HCT116 (cell line): ENCODE data around the gene RNF212. TPM values are rescaled to one million over a fixed set of nuclear protein-coding genes. Genes with fewer than 3 reads are reported as not detected.
A peak's percentile ranks its signal among the peaks of the same experiment; 100 is the strongest.

Experiments
- ATAC-seq: fragments of 200-7000 bp; cut with Tn5 transposase; 2 replicates; pipeline ENCODE4 v1.9.1; 2020; ENCODE audit warnings: mild to moderate bottlenecking, moderate library complexity
- BruUV-seq: library from RNA; stranded (reverse); fragments of 400-500 nt; replicated peaks from 2 replicates; lab custom pipeline; 2021; lab: Mats Ljungman, UMichigan
- CTCF ChIA-PET: fragments of 300-600 bp; sonication (Branson Sonifier 250); formaldehyde crosslinking; loops from one replicate; lab custom pipeline; 2021; ENCODE audit warnings: antibody characterized with exemption; lab: Charles Lee
- POLR2A ChIA-PET: fragments of 300-600, 350-600 bp; sonication (Branson Sonifier 250); formaldehyde crosslinking; loops from one replicate; lab custom pipeline; 2021; ENCODE audit warnings: antibody characterized with exemption; lab: Charles Lee
- RAD21 ChIA-PET, 2 experiments: fragments of 300-600 bp; sonication (Branson Sonifier 250); formaldehyde crosslinking; loops; one replicate each; lab custom pipeline; 2023; ENCODE audit warnings: low total read pairs in 2 of 2; ENCODE audit not compliant: uncharacterized antibody in 2 of 2, unreplicated experiment in 2 of 2, low non-redundant PET in 1 of 2; lab: Charles Lee
- DNase-seq: peaks from one replicate; pipeline ENCODE4 v3.0.0-alpha.2; 2010; ENCODE audit warnings: low read depth, low spot score
- H2AFZ ChIP-seq: fragments of 200-600 bp; shearing (Covaris generic), sonication (generic); 2 replicates; pipeline ENCODE4 v1.6.1; 2017; ENCODE audit warnings: low read depth, mixed run types, mixed read lengths, antibody characterized with exemption, low read length; ENCODE audit not compliant: poor library complexity, severe bottlenecking
- H3K27ac ChIP-seq: 2 replicates; pipeline ENCODE4 v1.5.1; 2012; ENCODE audit warnings: low read depth, low read length
- H3K27me3 ChIP-seq: fragments of 200-600 bp; sonication (generic); 2 replicates; pipeline ENCODE4 v1.6.1; 2016; ENCODE audit warnings: mixed run types, low read length, mixed read lengths; ENCODE audit not compliant: insufficient read depth
- H3K36me3 ChIP-seq, 2 experiments: fragments of 200-500 bp in 1 of 2; fragments of 200-600 bp in 1 of 2; sonication (Bioruptor generic) in 1 of 2; sonication (generic) in 1 of 2; 2 replicates each; pipeline versions ENCODE4 v1.5.1 to v1.6.1; 2014 to 2016; ENCODE audit warnings: low read length in 2 of 2, inconsistent platforms in 1 of 2, mixed read lengths in 1 of 2, mixed run types in 1 of 2; ENCODE audit not compliant: insufficient read depth in 2 of 2, control insufficient read depth in 1 of 2
- H3K4me1 ChIP-seq, 2 experiments: fragments of 200-600 bp in 1 of 2; sonication (generic) in 1 of 2; 2 replicates each; pipeline versions ENCODE4 v1.5.1 to v1.6.1; 2012 to 2017; ENCODE audit warnings: low read length in 2 of 2, inconsistent platforms in 1 of 2, mild to moderate bottlenecking in 1 of 2, mixed read lengths in 1 of 2, mixed run types in 1 of 2, moderate library complexity in 1 of 2; ENCODE audit not compliant: insufficient read depth in 2 of 2, control insufficient read depth in 1 of 2
- H3K4me2 ChIP-seq: fragments of 200-600 bp; sonication (generic); 2 replicates; pipeline ENCODE4 v1.6.1; 2017; ENCODE audit warnings: mixed run types, low read length, mixed read lengths
- H3K4me3 ChIP-seq, 2 experiments: fragments of 200-600 bp in 1 of 2; sonication (generic) in 1 of 2; replicated peaks in 1 of 2; 2 replicates each; pipeline ENCODE4 v1.5.1; 2011 to 2016; ENCODE audit warnings: low read length in 2 of 2, control low read depth in 1 of 2, low read depth in 1 of 2, mild to moderate bottlenecking in 1 of 2, mixed read lengths in 1 of 2, mixed run types in 1 of 2
- H3K79me2 ChIP-seq: fragments of 200-600 bp; sonication (generic); 2 replicates; pipeline ENCODE4 v1.6.1; 2017; ENCODE audit warnings: mild to moderate bottlenecking, mixed run types, low read length, moderate library complexity, mixed read lengths; ENCODE audit not compliant: insufficient read depth
- H3K9ac ChIP-seq: fragments of 200-600 bp; sonication (generic); 2 replicates; pipeline ENCODE4 v1.6.1; 2016; ENCODE audit warnings: low read length, mixed read lengths
- H3K9me2 ChIP-seq: fragments of 200-600 bp; sonication (generic), shearing (Covaris generic); 2 replicates; pipeline ENCODE4 v1.6.1; 2017; ENCODE audit warnings: mixed run types, mild to moderate bottlenecking, moderate library complexity; ENCODE audit not compliant: insufficient read depth
- H3K9me3 ChIP-seq, 2 experiments: fragments of 200-500 bp in 1 of 2; fragments of 200-600 bp in 1 of 2; sonication (Bioruptor generic) in 1 of 2; sonication (generic) in 1 of 2; 2 replicates each; pipeline ENCODE4 v1.6.1; 2014 to 2017; ENCODE audit warnings: low read length in 2 of 2, mixed read lengths in 2 of 2, inconsistent platforms in 1 of 2, low read depth in 1 of 2, mild to moderate bottlenecking in 1 of 2, mixed run types in 1 of 2, moderate library complexity in 1 of 2; ENCODE audit not compliant: control insufficient read depth in 1 of 2, insufficient read depth in 1 of 2
- H4K20me1 ChIP-seq: fragments of 200-600 bp; sonication (generic), shearing (Covaris generic); 2 replicates; pipeline ENCODE4 v1.6.1; 2017; ENCODE audit warnings: mixed run types, mild to moderate bottlenecking, moderate library complexity; ENCODE audit not compliant: insufficient read depth
- CEBPB ChIP-seq: IDR thresholded peaks from 2 replicates; pipeline ENCODE4 v1.6.1; 2012; ENCODE audit warnings: low read depth
- EGR1 ChIP-seq: IDR thresholded peaks from 2 replicates; pipeline ENCODE4 v1.6.1; 2012; ENCODE audit warnings: low read depth
- EZH2 ChIP-seq: fragments of 200-600 bp; sonication (generic); IDR thresholded peaks from 2 replicates; pipeline ENCODE4 v1.6.1; 2017; ENCODE audit warnings: antibody characterized with exemption, mixed run types
- EZH2phosphoT487 ChIP-seq: fragments of 200-600 bp; IDR thresholded peaks from 2 replicates; pipeline ENCODE4 v1.6.1; 2018; ENCODE audit warnings: antibody characterized with exemption, borderline replicate concordance
- POLR2AphosphoS5 ChIP-seq: IDR thresholded peaks from 2 replicates; pipeline ENCODE4 v1.6.1; 2011; ENCODE audit warnings: mild to moderate bottlenecking, low read depth, low read length, moderate library complexity
- YY1 ChIP-seq: IDR thresholded peaks from 2 replicates; pipeline ENCODE4 v1.6.1; 2011; ENCODE audit warnings: low read length, low read depth, moderate library complexity, mild to moderate bottlenecking; ENCODE audit not compliant: insufficient replicate concordance; ENCODE audit errors: extremely low read depth
- ZFX ChIP-seq: fragments of 450-650 bp; IDR thresholded peaks from 2 replicates; pipeline ENCODE4 v1.6.1; 2017
- intact Hi-C: fragments of 100-400 bp; cut with micrococcal nuclease; formaldehyde crosslinking; loops from 2 replicates; pipeline ENCODE4 v1.10.0; 2022
- total RNA-seq: library from RNA; stranded (reverse); gene quantifications from one replicate; pipeline ENCODE4 v1.2.1, GENCODE V29; 2021; ENCODE audit not compliant: unreplicated experiment
- TF ChIP-seq, protein P1 (sequence below): IDR thresholded peaks from 2 replicates; pipeline ENCODE4 v1.6.1; 2012; ENCODE audit warnings: low read depth

RNF212 gene
- total RNA-seq, 1 experiment from 2014 or later = not detected

DNA sequence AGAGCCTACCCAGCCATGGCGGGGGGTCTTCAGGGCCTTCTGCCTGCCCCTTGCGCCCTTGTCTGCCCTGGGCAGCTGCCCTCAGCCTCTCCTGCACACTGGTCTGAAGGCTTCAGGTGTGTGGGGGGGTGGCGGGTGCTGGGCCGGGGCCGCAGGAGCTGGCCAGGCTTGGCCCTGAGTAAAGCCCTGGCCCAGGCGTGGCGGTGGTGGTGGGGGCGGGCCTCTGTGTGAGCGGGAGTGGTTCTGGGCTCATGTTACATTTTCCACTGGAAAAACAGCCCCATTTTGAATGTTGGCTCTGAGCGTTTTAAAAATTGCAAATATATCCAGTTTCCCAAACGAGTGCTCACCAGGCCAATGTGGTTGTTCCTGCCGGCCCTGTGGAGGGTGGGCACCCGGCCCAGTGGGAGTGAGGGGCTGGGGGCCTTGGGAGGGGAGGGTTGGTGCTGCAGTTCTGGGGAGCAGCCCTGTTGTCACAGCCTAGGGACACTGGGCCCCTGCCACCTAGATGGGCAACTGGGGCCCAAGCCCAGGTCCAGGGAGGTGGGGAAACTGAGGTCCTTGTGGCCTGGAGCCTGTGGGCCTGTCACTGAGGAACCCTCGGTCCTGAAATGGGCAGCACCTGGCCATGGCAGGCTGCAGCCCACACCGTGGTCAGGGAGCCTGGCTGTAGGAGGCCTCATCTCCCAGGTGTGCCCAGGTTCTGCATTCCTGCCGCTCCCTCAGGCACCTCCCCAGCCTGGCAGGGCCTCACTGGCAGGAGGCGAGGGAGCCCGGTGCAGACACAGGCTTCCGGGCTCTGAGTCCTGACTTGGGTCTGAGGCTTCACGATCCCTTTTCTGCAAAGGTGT, 73.6 kb downstream of the RNF212 start:
- H3K9ac ChIP-seq = peak overlapping the region; percentile 40
- peak overlapping the region; percentile 65 for H3K27ac ChIP-seq
- H2AFZ ChIP-seq = no peak overlapping the region
- H3K4me1 ChIP-seq = peaks cover 48 to 65% of the 10 kb centered on the region in 2 experiments
- ATAC-seq = peak; percentile 44
- H3K27me3 ChIP-seq = no peaks in the 10 kb centered on the region
- CTCF ChIA-PET = no interaction called here
- no peaks in the 10 kb centered on the region for H3K79me2 ChIP-seq
- no peaks in the 10 kb centered on the region for H4K20me1 ChIP-seq
- RAD21 ChIA-PET = no interaction called here
- no peak overlapping the region for H3K4me3 ChIP-seq
- H3K36me3 ChIP-seq = no peaks in the 10 kb centered on the region
- TF ChIP-seq POLR2AphosphoS5 (peak; percentile 33), EGR1 (no peak), CEBPB (no peak), EZH2phosphoT487 (no peak), YY1 (peak; percentile 52), EZH2 (no peak), ZFX (no peak)
- TF ChIP-seq, protein P1, sequence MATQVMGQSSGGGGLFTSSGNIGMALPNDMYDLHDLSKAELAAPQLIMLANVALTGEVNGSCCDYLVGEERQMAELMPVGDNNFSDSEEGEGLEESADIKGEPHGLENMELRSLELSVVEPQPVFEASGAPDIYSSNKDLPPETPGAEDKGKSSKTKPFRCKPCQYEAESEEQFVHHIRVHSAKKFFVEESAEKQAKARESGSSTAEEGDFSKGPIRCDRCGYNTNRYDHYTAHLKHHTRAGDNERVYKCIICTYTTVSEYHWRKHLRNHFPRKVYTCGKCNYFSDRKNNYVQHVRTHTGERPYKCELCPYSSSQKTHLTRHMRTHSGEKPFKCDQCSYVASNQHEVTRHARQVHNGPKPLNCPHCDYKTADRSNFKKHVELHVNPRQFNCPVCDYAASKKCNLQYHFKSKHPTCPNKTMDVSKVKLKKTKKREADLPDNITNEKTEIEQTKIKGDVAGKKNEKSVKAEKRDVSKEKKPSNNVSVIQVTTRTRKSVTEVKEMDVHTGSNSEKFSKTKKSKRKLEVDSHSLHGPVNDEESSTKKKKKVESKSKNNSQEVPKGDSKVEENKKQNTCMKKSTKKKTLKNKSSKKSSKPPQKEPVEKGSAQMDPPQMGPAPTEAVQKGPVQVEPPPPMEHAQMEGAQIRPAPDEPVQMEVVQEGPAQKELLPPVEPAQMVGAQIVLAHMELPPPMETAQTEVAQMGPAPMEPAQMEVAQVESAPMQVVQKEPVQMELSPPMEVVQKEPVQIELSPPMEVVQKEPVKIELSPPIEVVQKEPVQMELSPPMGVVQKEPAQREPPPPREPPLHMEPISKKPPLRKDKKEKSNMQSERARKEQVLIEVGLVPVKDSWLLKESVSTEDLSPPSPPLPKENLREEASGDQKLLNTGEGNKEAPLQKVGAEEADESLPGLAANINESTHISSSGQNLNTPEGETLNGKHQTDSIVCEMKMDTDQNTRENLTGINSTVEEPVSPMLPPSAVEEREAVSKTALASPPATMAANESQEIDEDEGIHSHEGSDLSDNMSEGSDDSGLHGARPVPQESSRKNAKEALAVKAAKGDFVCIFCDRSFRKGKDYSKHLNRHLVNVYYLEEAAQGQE = no peak
- TF ChIP-seq, all 23 proteins: peak for 2
- intact Hi-C loops = no loop called here
- POLR2A ChIA-PET = no interaction called here
- H3K9me3 ChIP-seq = no peaks in the 10 kb centered on the region
- DNase-seq = no peak
- no TSS peak for BruUV-seq
- H3K4me2 ChIP-seq = peak overlapping the region; percentile 59
- no peaks in the 10 kb centered on the region for H3K9me2 ChIP-seq
